Glutamatergic neuron (in vitro differentiated cells): ENCODE measurements around the gene CENPN. TPM values are rescaled to one million over a fixed set of nuclear protein-coding genes. Genes with fewer than 3 reads are reported as not detected.
A peak's percentile ranks its signal among the peaks of the same experiment; 100 is the strongest.

Experiments used
- DNase-seq: peaks from one replicate; pipeline ENCODE4 v3.0.0; 2022
- H3K27ac Mint-ChIP-seq: one replicate; pipeline ENCODE4 v1.8.0; 2020; ENCODE audit warnings: mild to moderate bottlenecking, mixed read lengths, inconsistent platforms; ENCODE audit not compliant: unreplicated experiment
- H3K27me3 Mint-ChIP-seq: one replicate; pipeline ENCODE4 v1.8.0; 2020; ENCODE audit warnings: mild to moderate bottlenecking, moderate library complexity, mixed read lengths, inconsistent platforms; ENCODE audit not compliant: unreplicated experiment
- H3K36me3 Mint-ChIP-seq: one replicate; pipeline ENCODE4 v1.8.0; 2020; ENCODE audit warnings: mild to moderate bottlenecking, mixed read lengths, inconsistent platforms; ENCODE audit not compliant: unreplicated experiment
- H3K4me1 Mint-ChIP-seq: one replicate; pipeline ENCODE4 v1.8.0; 2020; ENCODE audit warnings: mild to moderate bottlenecking, low read depth, mixed read lengths, inconsistent platforms; ENCODE audit not compliant: unreplicated experiment
- H3K4me3 Mint-ChIP-seq: one replicate; pipeline ENCODE4 v1.8.0; 2020; ENCODE audit warnings: mild to moderate bottlenecking, mixed read lengths, inconsistent platforms; ENCODE audit not compliant: unreplicated experiment
- H3K9me3 Mint-ChIP-seq: one replicate; pipeline ENCODE4 v1.8.0; 2020; ENCODE audit warnings: mild to moderate bottlenecking, moderate library complexity, mixed read lengths, inconsistent platforms; ENCODE audit not compliant: unreplicated experiment
- CTCF ChIP-seq: fragments of 200-600 bp; sonication (generic); IDR thresholded peaks from one replicate; pipeline ENCODE4 v1.5.0; 2021; ENCODE audit not compliant: partially characterized antibody, unreplicated experiment
- total RNA-seq: library from RNA; stranded (reverse); fragmentation: NEBNext Ultra II Directional; extraction: Animal tissue kit (Norgen Biotek cat#: 25700); gene quantifications from one replicate; pipeline ENCODE4 v1.2.1, GENCODE V29; 2021; ENCODE audit not compliant: unreplicated experiment

Gene CENPN
- total RNA-seq, 1 donor from 2014 or later, result 9.2 TPM

GRCh38 chr16:80994451-80994850, 12.6 kb upstream of the CENPN start:
- H3K9me3 Mint-ChIP-seq, result peaks cover 6% of the 10 kb centered on the region
- H3K27me3 Mint-ChIP-seq, result peaks cover 4% of the 10 kb centered on the region
- H3K4me3 Mint-ChIP-seq, result no peak overlapping the region
- DNase-seq, result no peak
- peak overlapping the region; percentile 93 for H3K27ac Mint-ChIP-seq
- peaks cover 9% of the 10 kb centered on the region for H3K36me3 Mint-ChIP-seq
- TF ChIP-seq CTCF, result no peak
- peaks cover 34% of the 10 kb centered on the region for H3K4me1 Mint-ChIP-seq

DNA sequence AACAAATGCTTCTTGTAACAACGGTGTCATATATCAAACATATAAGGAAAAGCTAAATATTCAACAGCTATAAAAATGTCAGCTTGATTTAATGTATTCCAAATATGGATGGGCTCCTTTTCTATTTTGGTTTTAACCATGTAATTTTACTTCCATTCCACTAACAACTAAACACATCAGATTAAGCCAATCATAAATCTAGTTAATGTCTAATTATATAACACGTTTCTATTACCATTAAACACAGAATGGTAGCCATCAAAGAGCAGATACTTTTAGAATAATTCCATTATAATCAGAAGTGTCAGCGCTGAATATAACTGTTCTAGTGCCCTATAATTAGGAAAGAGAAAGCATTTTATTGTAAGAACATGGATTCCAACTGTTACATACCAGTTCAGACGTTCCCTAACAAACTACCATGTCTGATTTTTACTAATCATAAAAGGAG, 10.3 kb upstream of the CENPN start:
- no peak for TF ChIP-seq CTCF
- DNase-seq, result no peak
- H3K4me3 Mint-ChIP-seq, result no peak overlapping the region
- peaks cover 4% of the 10 kb centered on the region for H3K27me3 Mint-ChIP-seq
- peaks cover 11% of the 10 kb centered on the region for H3K9me3 Mint-ChIP-seq
- no peak overlapping the region for H3K27ac Mint-ChIP-seq
- peaks cover 11% of the 10 kb centered on the region for H3K36me3 Mint-ChIP-seq
- peaks cover 31% of the 10 kb centered on the region for H3K4me1 Mint-ChIP-seq

DNA sequence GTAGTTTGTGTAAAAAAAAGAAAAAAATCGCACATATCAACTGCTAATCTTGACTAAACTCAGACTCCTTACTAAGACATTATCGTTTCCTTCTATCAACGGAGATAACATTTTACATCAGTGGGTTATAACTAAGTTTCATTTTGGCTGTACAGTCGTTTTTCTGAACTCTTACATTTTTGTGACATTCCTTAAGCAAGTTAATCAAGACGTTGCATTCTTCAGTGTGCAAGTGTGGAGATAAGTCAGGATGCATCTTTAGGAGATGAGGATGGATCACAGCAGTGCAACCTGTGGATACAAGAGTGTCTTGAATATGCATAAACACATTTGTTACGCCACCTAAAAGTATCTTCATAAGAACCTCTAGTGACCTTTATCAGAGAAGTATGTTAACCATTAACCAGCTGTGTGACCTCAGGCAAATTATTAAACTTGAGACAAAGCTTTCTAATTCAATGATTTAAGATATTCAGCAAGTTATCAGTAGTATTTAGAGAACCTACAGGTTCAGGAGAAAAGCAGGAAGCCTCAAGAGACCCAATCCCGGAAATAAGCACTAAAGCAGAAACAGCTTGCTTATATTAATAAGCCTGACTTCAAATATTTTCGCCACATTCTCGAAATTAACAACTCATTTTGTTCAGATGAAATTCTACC, 9.7 kb upstream of the CENPN start:
- peaks cover 4% of the 10 kb centered on the region for H3K27me3 Mint-ChIP-seq
- no peak overlapping the region for H3K4me3 Mint-ChIP-seq
- H3K36me3 Mint-ChIP-seq, result peaks cover 11% of the 10 kb centered on the region
- DNase-seq, result no peak
- H3K9me3 Mint-ChIP-seq, result peaks cover 11% of the 10 kb centered on the region
- no peak for TF ChIP-seq CTCF
- peaks cover 30% of the 10 kb centered on the region for H3K4me1 Mint-ChIP-seq
- no peak overlapping the region for H3K27ac Mint-ChIP-seq

DNA sequence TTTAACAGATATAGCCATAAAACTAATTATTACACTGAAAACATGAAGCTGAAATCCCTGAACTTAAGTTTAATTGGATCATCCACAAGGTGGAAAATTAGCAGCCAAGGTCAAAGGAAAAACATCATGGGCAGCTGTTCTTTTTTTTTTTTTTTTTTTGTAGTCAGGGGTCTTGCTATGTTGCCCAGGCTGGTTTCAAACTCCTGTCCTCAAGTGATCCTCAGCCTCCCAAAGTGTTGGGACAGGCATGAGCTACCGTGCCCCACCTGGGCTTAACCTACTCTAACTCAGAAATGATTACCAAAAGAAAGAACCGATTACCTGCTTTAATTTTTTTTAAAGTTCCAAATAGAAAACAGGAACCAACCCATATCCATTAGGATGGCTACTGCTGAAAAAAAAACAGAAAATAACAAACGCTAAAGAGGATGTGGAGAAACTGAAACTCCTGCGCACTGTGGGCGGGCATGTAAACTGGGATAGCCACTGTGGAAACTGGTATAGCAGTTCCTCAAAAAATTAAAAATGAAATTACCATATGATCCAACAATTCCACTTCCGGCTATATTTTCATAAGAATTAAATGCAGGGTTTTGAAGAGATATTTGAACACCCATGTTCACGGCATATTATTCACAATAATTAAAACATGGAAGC, 8.9 kb upstream of the CENPN start:
- Mint-ChIP-seq H3K27ac (no peak overlapping the region), H3K9me3 (peaks cover 14% of the 10 kb centered on the region), H3K36me3 (peaks cover 11% of the 10 kb centered on the region), H3K27me3 (peaks cover 6% of the 10 kb centered on the region), H3K4me1 (peaks cover 28% of the 10 kb centered on the region), H3K4me3 (no peak overlapping the region)
- TF ChIP-seq CTCF, result no peak
- DNase-seq, result no peak

- H3K27ac Mint-ChIP-seq, result peak overlapping the region; percentile 64
- no peak for DNase-seq
- H3K4me3 Mint-ChIP-seq, result no peak overlapping the region
- peaks cover 2% of the 10 kb centered on the region for H3K27me3 Mint-ChIP-seq
- H3K36me3 Mint-ChIP-seq, result peaks cover 14% of the 10 kb centered on the region
- TF ChIP-seq CTCF, result no peak
- H3K4me1 Mint-ChIP-seq, result peaks cover 20% of the 10 kb centered on the region
- peaks cover 10% of the 10 kb centered on the region for H3K9me3 Mint-ChIP-seq
These were observed 6.1 kb upstream of the CENPN start for GRCh38 chr16:81000873-81001272.
